Activated CD4-positive, alpha-beta T cell treated with anti-CD3 and anti-CD28 coated beads, Interleukin-2, amount 50 U/mL, for 1 hour (primary cell): ENCODE results near the gene TAF4.
"Not testable (repeated sequence)": the region's sequence is repeated elsewhere in the genome, so short reads cannot be mapped to it uniquely, and the experiment has no call there.

Experiments used
- DNase-seq: peaks from one replicate; pipeline ENCODE4 v3.0.0-alpha.2; 2020

TAF4 gene

DNA sequence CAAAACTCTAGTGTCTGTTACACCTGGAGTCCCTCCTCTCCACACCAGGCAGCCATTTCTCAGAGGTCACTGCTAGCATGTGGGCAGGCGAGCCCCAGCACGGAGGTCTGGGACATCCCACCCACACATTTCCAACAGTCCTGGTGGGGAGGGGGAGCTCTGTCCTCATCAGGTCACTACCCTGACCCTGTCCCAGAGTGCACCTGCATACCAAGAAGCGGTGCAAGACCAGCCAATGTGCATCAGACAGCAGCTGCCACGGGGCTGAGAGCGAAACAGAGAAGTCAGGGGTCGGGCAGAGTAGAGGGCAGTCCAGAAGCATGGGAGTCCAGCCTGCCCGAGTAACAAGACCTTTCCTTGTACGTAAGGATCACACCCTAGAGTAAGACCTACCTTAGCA lies 71.1 kb downstream of the TAF4 start:
- no peak for DNase-seq

DNA sequence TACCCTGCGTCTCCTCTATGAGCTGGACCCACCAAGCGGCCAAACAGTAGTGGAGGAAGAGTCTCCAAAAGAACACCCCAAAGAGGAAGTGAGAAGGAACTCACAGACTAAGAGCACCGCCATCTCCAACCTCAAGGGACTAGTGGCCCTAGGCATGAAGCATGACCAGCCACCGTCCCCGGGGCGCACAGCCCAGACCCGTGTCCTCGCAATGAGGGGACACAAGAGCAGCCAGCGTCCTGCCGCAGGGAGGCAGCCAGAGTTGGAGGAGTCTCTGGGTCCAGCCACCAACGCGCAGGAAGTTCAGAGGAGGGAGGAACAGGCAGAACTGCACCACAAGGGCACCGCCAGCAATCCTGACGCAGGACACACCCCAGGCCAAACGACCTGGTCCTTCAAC lies 72.6 kb downstream of the TAF4 start:
- DNase-seq: no peak

GRCh38 chr20:61991476-61991875 lies 74.2 kb downstream of the TAF4 start:
- DNase-seq: no peak

- no peak for DNase-seq
Measured at GRCh38 chr20:61990484-61990883, 75.2 kb downstream of the TAF4 start.

DNA sequence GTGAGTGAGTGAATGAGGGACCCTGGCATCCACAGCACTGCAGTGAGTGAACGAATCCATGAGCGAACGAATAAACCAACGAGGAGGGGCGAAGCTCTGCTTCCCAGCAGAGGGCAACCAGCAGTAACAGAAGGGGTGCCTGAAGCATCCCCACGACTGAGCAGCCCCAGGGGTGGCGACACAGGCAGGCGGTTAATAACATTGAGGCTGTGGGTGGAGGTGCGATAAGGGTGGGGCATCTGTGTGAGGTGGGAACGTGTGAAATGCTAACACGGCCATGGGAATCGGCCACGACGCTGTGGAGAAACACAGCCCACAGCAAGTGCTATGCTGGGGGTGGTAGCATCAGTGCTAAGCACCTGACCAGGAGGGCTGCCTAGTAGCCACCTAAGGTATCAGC lies 75.9 kb downstream of the TAF4 start:
- no peak for DNase-seq

DNA sequence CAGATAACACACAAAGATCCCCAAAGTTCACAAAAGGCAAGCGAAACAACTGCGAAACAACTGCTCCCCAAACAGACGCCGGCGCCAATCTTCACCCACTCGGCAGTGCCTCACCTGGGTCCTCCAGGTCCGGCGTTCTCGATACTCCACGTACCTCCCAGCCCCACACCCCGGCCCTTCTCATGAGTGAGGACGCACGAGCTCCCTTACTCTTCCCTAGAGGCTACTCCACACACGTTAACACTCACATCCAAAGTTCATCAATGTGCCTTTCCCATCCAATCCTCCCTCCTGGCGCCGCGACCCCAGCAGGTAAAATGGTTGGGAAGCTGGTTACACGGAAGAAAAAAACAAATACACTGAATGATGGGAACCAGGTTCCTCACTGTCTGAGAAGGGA lies 77.0 kb downstream of the TAF4 start:
- no peak for DNase-seq

GRCh38 chr20:61986762-61987321 lies 78.8 kb downstream of the TAF4 start:
- DNase-seq: no peak

DNA sequence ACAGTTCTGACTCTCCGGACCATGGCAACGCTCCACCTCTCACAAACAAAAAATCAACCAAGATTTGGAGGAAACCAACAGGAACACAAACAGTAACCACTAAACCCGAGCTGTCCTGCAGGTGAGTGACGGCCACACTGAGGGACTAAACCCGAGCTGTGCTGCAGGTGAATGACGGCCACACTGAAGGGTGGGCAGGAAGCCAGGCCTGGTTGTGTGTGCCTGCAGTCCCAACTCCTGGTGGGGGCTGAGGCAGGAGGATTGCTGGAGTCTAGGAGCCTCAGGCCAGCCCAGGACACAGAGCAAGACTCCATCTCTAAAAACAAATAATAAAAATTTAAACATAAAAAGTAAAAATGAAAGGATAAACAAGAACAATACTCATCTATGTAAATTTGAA lies 80.6 kb downstream of the TAF4 start:
- DNase-seq: no peak

DNA sequence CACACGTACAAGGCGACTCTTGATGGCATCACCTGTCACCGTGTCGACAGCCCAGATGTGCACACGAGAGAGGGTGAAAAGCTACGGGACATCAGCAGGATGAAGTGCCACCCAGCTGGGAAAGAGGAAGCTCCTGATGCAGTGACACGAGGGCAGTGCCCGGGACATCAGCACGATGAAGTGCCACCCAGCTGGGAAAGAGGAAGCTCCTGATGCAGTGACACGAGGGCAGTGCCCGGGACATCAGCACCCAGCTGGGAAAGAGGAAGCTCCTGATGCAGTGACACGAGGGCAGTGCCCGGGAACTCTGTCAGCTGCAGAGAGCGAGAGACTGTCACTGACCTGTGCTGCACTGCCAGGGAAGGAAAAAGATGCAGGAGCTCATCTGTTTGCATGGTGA lies 81.2 kb downstream of the TAF4 start:
- DNase-seq: not testable (repeated sequence)

DNA sequence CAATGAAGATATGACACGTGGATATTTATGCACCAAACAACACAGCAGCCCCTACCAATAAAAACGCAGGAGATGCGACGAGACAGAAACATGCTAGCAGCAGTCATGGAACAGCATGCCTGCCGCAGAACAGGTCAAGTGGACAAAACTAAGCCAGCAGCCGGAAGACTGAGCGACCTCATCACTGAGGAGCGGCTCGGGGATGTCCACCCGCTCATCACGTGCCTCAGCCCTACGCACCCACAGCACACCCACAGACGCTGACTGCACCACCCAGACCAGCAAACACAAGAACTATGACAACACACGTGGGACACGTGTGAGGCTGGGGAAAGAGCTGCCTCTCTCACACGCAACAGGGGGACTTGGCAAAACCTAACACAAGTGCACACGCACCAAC lies 81.7 kb downstream of the TAF4 start:
- DNase-seq: no peak

DNA sequence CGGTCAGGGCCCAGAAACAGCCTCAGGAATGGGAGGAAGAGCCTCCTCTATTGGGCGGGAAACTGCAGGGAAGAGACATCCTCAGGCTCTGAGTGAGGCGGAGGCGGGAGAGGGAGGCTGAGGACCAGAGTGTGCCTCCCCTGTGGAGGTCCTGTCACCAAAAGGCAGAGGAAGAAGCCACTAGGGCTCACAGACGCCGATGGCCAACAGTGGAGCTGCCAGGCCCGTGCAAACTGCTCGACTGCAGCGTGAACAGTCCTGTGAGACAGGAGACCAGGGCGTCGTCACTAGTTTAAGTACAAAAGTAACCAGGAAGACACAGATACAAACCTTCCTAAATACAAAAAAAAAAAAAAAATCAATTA lies 82.7 kb downstream of the TAF4 start:
- DNase-seq: no peak

DNA sequence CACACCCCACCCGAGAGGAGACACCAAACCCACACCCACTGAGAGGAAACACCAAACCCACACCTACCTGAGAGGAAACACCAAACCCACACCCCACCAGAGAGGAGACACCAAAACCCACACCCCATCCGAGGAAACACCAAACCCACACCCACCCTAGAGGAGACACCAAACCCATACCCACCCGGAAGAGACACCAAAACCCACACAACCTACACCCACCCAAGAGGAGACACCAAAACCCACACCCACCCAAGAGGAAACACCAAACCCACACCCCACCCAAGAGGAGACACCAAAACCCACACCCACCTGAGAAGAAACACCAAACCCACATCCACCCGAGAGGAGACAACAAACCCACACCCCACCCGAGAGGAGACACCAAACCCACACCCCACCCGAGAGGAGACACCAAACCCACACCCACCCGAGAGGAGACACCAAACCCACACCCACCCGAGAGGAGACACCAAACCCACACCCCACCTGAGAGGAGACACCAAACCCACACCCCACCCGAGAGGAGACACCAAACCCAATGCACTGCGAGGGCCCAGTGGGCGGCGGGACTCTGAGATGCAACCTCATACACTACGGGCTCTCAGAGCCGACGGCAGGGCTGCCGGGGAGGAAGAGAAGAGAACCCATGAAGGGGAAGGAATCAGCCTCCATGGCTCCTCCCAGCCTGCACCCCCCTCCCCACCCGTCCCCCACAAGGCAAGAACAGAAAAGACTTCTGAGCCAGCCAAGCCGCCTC lies 83.3 kb downstream of the TAF4 start:
- DNase-seq: no peak

GRCh38 chr20:61981691-61982090 lies 84.0 kb downstream of the TAF4 start:
- not testable (repeated sequence) for DNase-seq

- no peak for DNase-seq
Measured at GRCh38 chr20:61980647-61981583, 84.8 kb downstream of the TAF4 start.

- no peak for DNase-seq
Measured at GRCh38 chr20:61979701-61980635, 85.7 kb downstream of the TAF4 start.

DNA sequence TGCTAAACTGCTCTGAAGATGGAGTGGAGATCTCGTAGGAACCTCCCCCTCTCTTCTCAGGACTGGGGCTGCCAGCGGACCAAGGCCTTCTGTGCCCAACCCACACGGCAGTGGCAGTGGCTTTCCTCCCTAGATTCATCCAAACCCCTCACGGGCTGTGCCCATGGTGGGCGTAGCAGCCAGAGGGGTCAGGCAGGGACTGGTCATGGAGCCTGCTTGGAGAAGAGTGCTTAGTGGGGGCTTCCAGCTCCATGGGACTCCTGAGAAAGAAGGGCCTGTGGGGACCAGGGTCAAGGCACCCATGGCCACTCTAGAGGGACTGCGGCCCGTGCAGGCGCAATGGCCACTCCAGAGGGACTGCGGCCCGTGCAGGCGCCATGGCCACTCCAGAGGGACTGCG lies 86.6 kb downstream of the TAF4 start:
- no peak for DNase-seq

GRCh38 chr20:61978491-61978890 lies 87.2 kb downstream of the TAF4 start:
- DNase-seq: no peak

- no peak for DNase-seq
Measured at GRCh38 chr20:61977419-61977786, 88.3 kb downstream of the TAF4 start.

DNA sequence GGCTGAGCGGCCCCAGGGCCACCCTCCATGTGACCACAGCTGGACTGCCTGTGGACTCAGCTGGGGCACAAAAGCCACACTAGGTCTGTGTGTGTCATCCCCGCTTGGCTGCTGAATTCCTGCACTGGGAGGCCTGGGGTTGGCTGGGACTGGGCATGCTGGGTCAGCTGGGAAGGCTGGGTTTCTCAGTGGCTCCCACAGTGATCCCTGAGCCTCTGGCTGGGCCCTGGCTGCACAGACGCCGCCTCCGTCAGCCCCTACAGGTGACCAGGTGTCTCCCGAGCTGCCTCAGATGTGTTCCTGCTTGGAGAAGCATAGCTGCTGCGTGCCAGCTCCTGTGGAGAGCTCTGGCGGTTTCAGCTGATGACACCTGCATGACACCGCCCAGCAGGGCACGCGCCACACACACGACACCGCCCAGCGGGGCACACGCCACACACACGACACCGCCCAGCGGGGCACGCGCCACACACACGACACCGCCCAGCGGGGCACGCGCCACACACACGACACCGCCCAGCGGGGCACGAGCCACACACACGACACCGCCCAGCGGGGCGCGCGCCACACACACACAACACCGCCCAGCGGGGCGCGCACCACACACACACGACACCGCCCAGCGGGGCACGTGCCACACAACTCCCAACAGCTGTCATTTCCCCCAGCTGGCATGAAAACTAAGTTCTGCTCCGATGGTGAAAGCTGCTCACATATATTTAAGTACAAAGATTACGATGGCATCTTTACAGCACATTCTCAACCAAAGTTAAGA lies 88.8 kb downstream of the TAF4 start:
- no peak for DNase-seq

GRCh38 chr20:61976263-61976643 lies 89.4 kb downstream of the TAF4 start:
- no peak for DNase-seq

DNA sequence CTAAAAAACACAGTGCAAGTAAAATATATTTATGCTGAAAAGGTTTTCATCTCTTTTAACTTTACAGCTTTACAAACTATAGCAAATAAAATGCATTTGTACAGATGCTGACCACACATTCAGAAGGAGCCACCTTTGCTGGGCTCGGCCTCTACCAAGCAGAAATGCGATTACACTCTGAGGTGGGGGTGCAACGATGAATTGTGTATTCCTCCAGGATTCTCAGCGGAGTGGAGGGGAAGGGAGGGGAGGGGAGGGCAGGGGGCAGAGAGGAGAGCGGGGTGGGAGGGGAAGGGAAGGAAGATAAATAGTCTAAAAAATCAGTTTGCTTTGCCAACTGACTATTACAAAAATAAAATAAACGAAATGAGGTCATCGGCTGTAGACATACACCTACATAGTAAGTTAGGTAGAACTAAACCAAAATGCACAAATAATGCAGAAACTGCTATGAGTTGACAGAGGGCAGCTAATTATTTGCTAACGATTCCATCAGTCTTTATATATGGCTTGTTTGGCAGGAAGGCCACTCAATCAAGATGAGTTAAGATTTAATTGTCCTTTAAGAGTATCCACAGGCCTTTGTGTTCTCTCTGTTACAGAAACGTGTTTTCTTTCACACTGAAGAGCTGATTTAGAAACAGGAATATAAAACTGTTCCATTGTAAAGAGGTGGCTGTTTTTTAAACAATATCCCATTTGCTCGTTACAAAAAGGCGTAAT lies 90.1 kb downstream of the TAF4 start:
- no peak for DNase-seq

GRCh38 chr20:61974357-61974665 lies 91.4 kb downstream of the TAF4 start:
- DNase-seq: no peak
